ENCODE results near the gene SPOCK1. TPM values are rescaled to one million over a fixed set of nuclear protein-coding genes. Genes with fewer than 3 reads are reported as not detected.

SPOCK1 gene
- total RNA-seq, 4 donors from 2014 or later, result 46.5 to 52.7 (median 51.4) TPM

GRCh38 chr5:137073189-137073588, 425.9 kb downstream of the SPOCK1 start:
- Histone ChIP-seq H3K36me3 (no peaks in the 10 kb centered on the region), H3K27me3 (no peaks in the 10 kb centered on the region), H3K9me3 (no peaks in the 10 kb centered on the region), H3K4me1 (peaks cover 0 to 13% (median 0%) of the 10 kb centered on the region in 3 donors), H3K4me3 (no peak overlapping the region), H3K27ac (peak overlapping the region in 3 of 4 donors; percentile 29 to 64 (median 40))
- TF ChIP-seq CTCF (IDR thresholded peaks at IDR 0.05) (no peak), POLR2A (IDR thresholded peaks at IDR 0.05) (no peak), POLR2AphosphoS5 (IDR thresholded peaks at IDR 0.05) (no peak), EP300 (IDR thresholded peaks at IDR 0.05) (no peak)
- 79 to 100% methylated on average over 2 of the region's 3 CpGs for WGBS, 2 donors (ENCODE audit: low coverage in 1 of 2)
- peak; percentile 27 for ATAC-seq

- no peaks in the 10 kb centered on the region for H3K27me3 ChIP-seq
- WGBS, 2 donors (ENCODE audit: low coverage in 1 of 2), result 47% methylated on average over 3 to 7 of the region's 7 CpGs
- peaks cover 0 to 13% (median 0%) of the 10 kb centered on the region in 3 donors for H3K4me1 ChIP-seq
- H3K9me3 ChIP-seq, result no peaks in the 10 kb centered on the region
- H3K4me3 ChIP-seq, result no peak overlapping the region
- peak overlapping the region in 3 of 4 donors; percentile 32 to 64 (median 40) for H3K27ac ChIP-seq
- peak; percentile 79 for ATAC-seq
- no peaks in the 10 kb centered on the region for H3K36me3 ChIP-seq
- TF ChIP-seq POLR2AphosphoS5 (IDR thresholded peaks at IDR 0.05), result peak; percentile 71
- TF ChIP-seq POLR2A (IDR thresholded peaks at IDR 0.05), result no peak
Observed at GRCh38 chr5:137072361-137073115, 426.6 kb downstream of the SPOCK1 start.

GRCh38 chr5:137071931-137072330, 427.2 kb downstream of the SPOCK1 start:
- Histone ChIP-seq H3K27ac (peak overlapping the region in 3 of 4 donors; percentile 12 to 54 (median 35)), H3K27me3 (no peaks in the 10 kb centered on the region), H3K9me3 (no peaks in the 10 kb centered on the region), H3K4me1 (peaks cover 0 to 13% (median 0%) of the 10 kb centered on the region in 3 donors), H3K4me3 (no peak overlapping the region), H3K36me3 (no peaks in the 10 kb centered on the region)
- peak; percentile 30 for ATAC-seq
- 68 to 100% methylated on average over 1 to 2 of the region's 2 CpGs for WGBS, 2 donors (ENCODE audit: low coverage in 1 of 2)
- TF ChIP-seq EP300 (IDR thresholded peaks at IDR 0.05) (no peak), POLR2A (IDR thresholded peaks at IDR 0.05) (no peak)

GRCh38 chr5:137071526-137071925, 427.6 kb downstream of the SPOCK1 start:
- Histone ChIP-seq H3K4me3 (no peak overlapping the region), H3K36me3 (no peaks in the 10 kb centered on the region), H3K9me3 (no peaks in the 10 kb centered on the region), H3K27me3 (no peaks in the 10 kb centered on the region), H3K4me1 (peaks cover 0 to 13% (median 0%) of the 10 kb centered on the region in 3 donors), H3K27ac (peak overlapping the region in 3 of 4 donors; percentile 12 to 54 (median 35))
- TF ChIP-seq CTCF (IDR thresholded peaks at IDR 0.05) (no peak), POLR2AphosphoS5 (IDR thresholded peaks at IDR 0.05) (no peak), POLR2A (IDR thresholded peaks at IDR 0.05) (no peak), EP300 (IDR thresholded peaks at IDR 0.05) (no peak)
- no peak for ATAC-seq
- WGBS, 2 donors (ENCODE audit: low coverage in 1 of 2), result 74 to 79% methylated on average over 3 of the region's 3 CpGs

GRCh38 chr5:137070521-137070920, 428.6 kb downstream of the SPOCK1 start:
- ATAC-seq, result no peak
- no peak for TF ChIP-seq EP300 (IDR thresholded peaks at IDR 0.05)
- no peak for TF ChIP-seq POLR2AphosphoS5 (IDR thresholded peaks at IDR 0.05)
- no peak for TF ChIP-seq POLR2A (IDR thresholded peaks at IDR 0.05)
- TF ChIP-seq CTCF (IDR thresholded peaks at IDR 0.05), result no peak
- Histone ChIP-seq H3K4me3 (no peak overlapping the region), H3K36me3 (no peaks in the 10 kb centered on the region), H3K27ac (no peak overlapping the region), H3K9me3 (no peaks in the 10 kb centered on the region), H3K4me1 (peaks cover 0 to 13% (median 0%) of the 10 kb centered on the region in 3 donors), H3K27me3 (no peaks in the 10 kb centered on the region)
- 76 to 83% methylated on average over 1 to 2 of the region's 2 CpGs for WGBS, 2 donors (ENCODE audit: low coverage in 1 of 2)

- Histone ChIP-seq H3K27me3 (no peaks in the 10 kb centered on the region), H3K27ac (no peak overlapping the region), H3K9me3 (no peaks in the 10 kb centered on the region), H3K36me3 (no peaks in the 10 kb centered on the region), H3K4me1 (peaks cover 0 to 13% (median 0%) of the 10 kb centered on the region in 3 donors), H3K4me3 (no peak overlapping the region)
- TF ChIP-seq CTCF (IDR thresholded peaks at IDR 0.05) (no peak), POLR2A (IDR thresholded peaks at IDR 0.05) (no peak), EP300 (IDR thresholded peaks at IDR 0.05) (no peak), POLR2AphosphoS5 (IDR thresholded peaks at IDR 0.05) (no peak)
- no peak for ATAC-seq
- 75 to 88% methylated on average over 5 to 9 of the region's 12 CpGs for WGBS, 2 donors (ENCODE audit: low coverage in 1 of 2)
Observed at GRCh38 chr5:137069358-137069757, 429.8 kb downstream of the SPOCK1 start.
